Measurements from ENCODE around the gene TLCD4.

GRCh38 chr1:95108792-95109191, 8.4 kb upstream of the TLCD4 start:
- TF ChIP-seq CTCF (IDR thresholded peaks at IDR 0.05) (no peak), EP300 (IDR thresholded peaks at IDR 0.05) (no peak)

Data from ovary (tissue), 3 donors.